Kidney epithelial cell (primary cell): ENCODE data around the gene CNTROB. TPM values are rescaled to one million over a fixed set of nuclear protein-coding genes. Genes with fewer than 3 reads are reported as not detected.
A peak's percentile ranks its signal among the peaks of the same experiment; 100 is the strongest.

Experiments used
- DNase-seq: peaks from one replicate; pipeline ENCODE4 v3.0.0-alpha.2; 2010; ENCODE audit warnings: low read depth
- H3K27me3 ChIP-seq: 2 replicates; pipeline ENCODE4 v1.6.0; 2011; ENCODE audit warnings: low read length; ENCODE audit not compliant: control insufficient read depth, insufficient read depth
- H3K36me3 ChIP-seq: 2 replicates; pipeline ENCODE4 v1.5.1; 2011; ENCODE audit warnings: low read length; ENCODE audit not compliant: control insufficient read depth, insufficient read depth
- H3K4me3 ChIP-seq: 2 replicates; pipeline ENCODE4 v1.5.1; 2011; ENCODE audit warnings: low read depth, mild to moderate bottlenecking, control low read depth, low read length
- CTCF ChIP-seq: IDR thresholded peaks from 2 replicates; pipeline ENCODE4 v1.5.1; 2011; ENCODE audit warnings: mild to moderate bottlenecking, moderate library complexity, low read length, control low read depth, inconsistent platforms; ENCODE audit not compliant: insufficient read depth, poor library complexity, severe bottlenecking
- total RNA-seq: library from RNA; depleted of rRNA; stranded (reverse); fragments of >200 nt; gene quantifications from 2 replicates; pipeline ENCODE4 v1.2.3, GENCODE V29; 2015

The CNTROB gene
- total RNA-seq, 1 donor from 2014 or later: 20.1 TPM

GRCh38 chr17:7916808-7917207, 15.2 kb upstream of the CNTROB start:
- Histone ChIP-seq H3K27me3 (no peaks in the 10 kb centered on the region), H3K36me3 (no peaks in the 10 kb centered on the region), H3K4me3 (no peak overlapping the region)
- no peak for DNase-seq
- no peak for TF ChIP-seq CTCF

- no peak for DNase-seq
- H3K36me3 ChIP-seq: no peaks in the 10 kb centered on the region
- H3K4me3 ChIP-seq: no peak overlapping the region
- no peaks in the 10 kb centered on the region for H3K27me3 ChIP-seq
- TF ChIP-seq CTCF: no peak
These were observed 9.6 kb upstream of the CNTROB start for GRCh38 chr17:7922269-7922844.

GRCh38 chr17:7922845-7923628, 9.0 kb upstream of the CNTROB start:
- Histone ChIP-seq H3K36me3 (no peaks in the 10 kb centered on the region), H3K4me3 (peak overlapping the region; percentile 19), H3K27me3 (no peaks in the 10 kb centered on the region)
- no peak for DNase-seq
- no peak for TF ChIP-seq CTCF

GRCh38 chr17:7927596-7927995, 4.4 kb upstream of the CNTROB start:
- TF ChIP-seq CTCF: no peak
- DNase-seq: no peak
- H3K4me3 ChIP-seq: no peak overlapping the region
- no peaks in the 10 kb centered on the region for H3K36me3 ChIP-seq
- H3K27me3 ChIP-seq: no peaks in the 10 kb centered on the region

- Histone ChIP-seq H3K4me3 (peak within 1 kb of the TSS; percentile 40), H3K27me3 (no peaks in the 10 kb centered on the region), H3K36me3 (no peaks in the 10 kb centered on the region)
- no peak for TF ChIP-seq CTCF
- DNase-seq: no peak
These were observed 2.6 kb upstream of the CNTROB start, which contains the start of gene KCNAB3 for GRCh38 chr17:7929158-7930023. KCNAB3 (minus strand) TSS chr17:7929856; CDS start chr17:7929435, 421 bp downstream.
